ENCODE measurements around the gene CHST11.

GRCh38 chr12:104662203-104662602 is 205.5 kb downstream of the CHST11 start:
- TF ChIP-seq, protein P1, sequence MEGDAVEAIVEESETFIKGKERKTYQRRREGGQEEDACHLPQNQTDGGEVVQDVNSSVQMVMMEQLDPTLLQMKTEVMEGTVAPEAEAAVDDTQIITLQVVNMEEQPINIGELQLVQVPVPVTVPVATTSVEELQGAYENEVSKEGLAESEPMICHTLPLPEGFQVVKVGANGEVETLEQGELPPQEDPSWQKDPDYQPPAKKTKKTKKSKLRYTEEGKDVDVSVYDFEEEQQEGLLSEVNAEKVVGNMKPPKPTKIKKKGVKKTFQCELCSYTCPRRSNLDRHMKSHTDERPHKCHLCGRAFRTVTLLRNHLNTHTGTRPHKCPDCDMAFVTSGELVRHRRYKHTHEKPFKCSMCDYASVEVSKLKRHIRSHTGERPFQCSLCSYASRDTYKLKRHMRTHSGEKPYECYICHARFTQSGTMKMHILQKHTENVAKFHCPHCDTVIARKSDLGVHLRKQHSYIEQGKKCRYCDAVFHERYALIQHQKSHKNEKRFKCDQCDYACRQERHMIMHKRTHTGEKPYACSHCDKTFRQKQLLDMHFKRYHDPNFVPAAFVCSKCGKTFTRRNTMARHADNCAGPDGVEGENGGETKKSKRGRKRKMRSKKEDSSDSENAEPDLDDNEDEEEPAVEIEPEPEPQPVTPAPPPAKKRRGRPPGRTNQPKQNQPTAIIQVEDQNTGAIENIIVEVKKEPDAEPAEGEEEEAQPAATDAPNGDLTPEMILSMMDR (optimal IDR thresholded peaks at IDR 0.05 in 1 of 3, IDR thresholded peaks at IDR 0.05 in 1 of 3, conservative IDR thresholded peaks at IDR 0.05 in 1 of 3; ENCODE audit: extremely low read depth in 1 of 3, insufficient read depth in 2 of 3, low read length in 3 of 3) = no peak
- TF ChIP-seq EZH2 (IDR thresholded peaks at IDR 0.05; ENCODE audit: low read length) = no peak
